ENCODE results near the gene ZNF628. TPM values are rescaled to one million over a fixed set of nuclear protein-coding genes. Genes with fewer than 3 reads are reported as not detected.
"Not testable (repeated sequence)": the region's sequence is repeated elsewhere in the genome, so short reads cannot be mapped to it uniquely, and the experiment has no call there.

ZNF628 gene
- total RNA-seq, 1 experiment from 2014 or later, result 12.3 TPM

DNA sequence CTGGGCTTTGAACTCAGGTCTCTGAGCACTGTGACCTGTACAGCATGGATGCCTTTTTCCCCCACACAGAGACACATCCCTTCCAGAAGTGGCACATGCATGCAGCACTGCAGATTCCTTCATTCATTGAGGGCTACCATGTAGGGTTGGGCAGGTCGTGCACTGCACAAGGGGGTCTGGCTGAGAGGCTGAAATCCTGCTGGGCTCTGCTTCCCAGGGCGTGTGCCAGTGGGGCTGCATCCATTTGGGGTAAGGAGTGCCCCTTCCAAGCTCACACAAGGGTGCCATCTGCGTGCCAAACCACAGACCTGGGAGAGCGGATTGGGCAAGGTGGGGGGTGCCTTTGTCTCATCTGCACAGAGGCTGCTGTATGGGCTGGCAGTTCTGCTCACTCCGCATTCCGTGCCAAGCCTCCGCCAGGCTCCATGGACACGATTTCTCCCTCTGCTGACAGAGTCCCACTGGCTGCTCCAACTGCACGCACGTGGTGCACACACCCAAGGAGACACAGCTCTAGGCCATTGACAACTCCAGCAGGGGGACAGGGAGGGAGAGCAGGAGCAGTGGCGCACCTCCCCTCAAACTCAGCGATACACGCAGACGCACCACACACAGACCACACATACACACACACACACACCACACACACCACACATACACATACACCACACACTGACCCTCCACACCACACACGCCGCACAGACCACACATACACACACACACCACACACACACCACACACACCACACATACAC, 28.8 kb upstream of the ZNF628 start:
- Mint-ChIP-seq H3K9me3 (ENCODE audit: unreplicated experiment) (no peaks in the 10 kb centered on the region), H3K4me3 (ENCODE audit: unreplicated experiment) (no peak overlapping the region), H3K4me1 (ENCODE audit: low read depth, unreplicated experiment) (no peaks in the 10 kb centered on the region), H3K27ac (ENCODE audit: unreplicated experiment) (no peak overlapping the region), H3K27me3 (ENCODE audit: insufficient read depth, unreplicated experiment) (peaks cover 35% of the 10 kb centered on the region), H3K36me3 (ENCODE audit: insufficient read depth, unreplicated experiment) (no peaks in the 10 kb centered on the region)
- ChIA-PET CTCF (interaction anchor here (0.7 to 1.3 kb wide), 4 partner anchors 11 to 65 kb away, joined by 3 to 4 read pairs (median 4); partner anchors contain the start of gene ISOC2), POLR2A (interaction anchor here (0.6 to 1.2 kb wide), 2 partner anchors 29 to 240 kb away, joined by 3 read pairs; no protein-coding TSS in a partner anchor)
- no TSS peak for BruUV-seq (replicated peaks)
- DNase-seq, result peak; percentile 57 to 78
- TF ChIP-seq, protein P1, sequence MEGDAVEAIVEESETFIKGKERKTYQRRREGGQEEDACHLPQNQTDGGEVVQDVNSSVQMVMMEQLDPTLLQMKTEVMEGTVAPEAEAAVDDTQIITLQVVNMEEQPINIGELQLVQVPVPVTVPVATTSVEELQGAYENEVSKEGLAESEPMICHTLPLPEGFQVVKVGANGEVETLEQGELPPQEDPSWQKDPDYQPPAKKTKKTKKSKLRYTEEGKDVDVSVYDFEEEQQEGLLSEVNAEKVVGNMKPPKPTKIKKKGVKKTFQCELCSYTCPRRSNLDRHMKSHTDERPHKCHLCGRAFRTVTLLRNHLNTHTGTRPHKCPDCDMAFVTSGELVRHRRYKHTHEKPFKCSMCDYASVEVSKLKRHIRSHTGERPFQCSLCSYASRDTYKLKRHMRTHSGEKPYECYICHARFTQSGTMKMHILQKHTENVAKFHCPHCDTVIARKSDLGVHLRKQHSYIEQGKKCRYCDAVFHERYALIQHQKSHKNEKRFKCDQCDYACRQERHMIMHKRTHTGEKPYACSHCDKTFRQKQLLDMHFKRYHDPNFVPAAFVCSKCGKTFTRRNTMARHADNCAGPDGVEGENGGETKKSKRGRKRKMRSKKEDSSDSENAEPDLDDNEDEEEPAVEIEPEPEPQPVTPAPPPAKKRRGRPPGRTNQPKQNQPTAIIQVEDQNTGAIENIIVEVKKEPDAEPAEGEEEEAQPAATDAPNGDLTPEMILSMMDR (IDR thresholded peaks at IDR 0.05; ENCODE audit: insufficient read depth in 1 of 2, low read depth in 1 of 2, low read length in 1 of 2, severe bottlenecking in 1 of 2, unreplicated experiment in 1 of 2), result no peak
- Histone ChIP-seq H3K36me3 (ENCODE audit: control insufficient read depth, insufficient read depth, low read length) (no peaks in the 10 kb centered on the region), H3K4me3 (ENCODE audit: low read depth, low read length) (no peak overlapping the region), H3K9me3 (no peaks in the 10 kb centered on the region), H3K27me3 (replicated peaks; ENCODE audit: control insufficient read depth, insufficient read depth, low read length) (peaks cover 7% of the 10 kb centered on the region), H3K4me1 (peaks cover 4% of the 10 kb centered on the region; the same call in 1 of the 2 replicates)
- intact Hi-C loops (cut with micrococcal nuclease; ENCODE audit: unreplicated experiment), result no loop called here

DNA sequence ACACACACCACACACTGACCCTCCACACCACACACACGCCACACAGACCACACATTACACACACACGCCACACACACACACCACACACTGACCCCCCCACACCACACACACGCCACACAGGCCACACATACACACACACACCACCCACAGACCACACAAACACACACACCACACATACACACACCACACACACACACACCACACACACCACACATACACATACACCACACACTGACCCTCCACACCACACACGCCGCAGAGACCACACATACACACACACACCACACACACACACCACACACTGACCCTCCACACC, 28.3 kb upstream of the ZNF628 start:
- CTCF ChIA-PET, result interaction anchor here (1.0 kb wide), 1 partner anchor 19 kb away, joined by 3 read pairs; no protein-coding TSS in a partner anchor
- DNase-seq; intact Hi-C loops (cut with micrococcal nuclease; ENCODE audit: unreplicated experiment); H3K27me3 ChIP-seq (replicated peaks; ENCODE audit: control insufficient read depth, insufficient read depth, low read length); H3K9me3 Mint-ChIP-seq (ENCODE audit: unreplicated experiment); H3K4me1 Mint-ChIP-seq (ENCODE audit: low read depth, unreplicated experiment); H3K36me3 Mint-ChIP-seq (ENCODE audit: insufficient read depth, unreplicated experiment); H3K27ac Mint-ChIP-seq (ENCODE audit: unreplicated experiment); H3K4me1 ChIP-seq; H3K4me3 ChIP-seq (ENCODE audit: low read depth, low read length); H3K4me3 Mint-ChIP-seq (ENCODE audit: unreplicated experiment); BruUV-seq (replicated peaks); H3K36me3 ChIP-seq (ENCODE audit: control insufficient read depth, insufficient read depth, low read length); H3K9me3 ChIP-seq: not testable (repeated sequence)
- POLR2A ChIA-PET, result interaction anchor here (0.6 kb wide), 1 partner anchor 29 kb away, joined by 3 read pairs; no protein-coding TSS in a partner anchor
- peaks cover 30% of the 10 kb centered on the region for H3K27me3 Mint-ChIP-seq (ENCODE audit: insufficient read depth, unreplicated experiment)

DNA sequence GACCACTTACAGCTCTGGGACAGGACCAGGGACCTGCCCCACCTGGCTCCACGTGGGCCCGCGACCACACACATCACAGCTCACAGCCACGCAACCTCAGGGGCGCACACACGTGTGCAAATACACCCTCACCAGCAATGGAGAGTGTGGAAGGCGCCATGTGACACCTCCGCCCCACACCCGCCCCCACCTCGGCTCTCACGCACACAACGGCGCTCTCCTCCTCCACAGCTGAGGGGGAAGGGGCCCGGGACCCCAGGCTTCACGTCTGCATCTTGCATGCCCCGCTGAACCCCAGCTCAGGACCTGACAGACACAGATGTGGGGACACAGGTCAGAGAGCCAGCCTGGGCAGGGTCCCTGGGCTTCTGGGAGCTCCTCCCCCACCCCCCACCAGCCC, 26.9 kb upstream of the ZNF628 start:
- TF ChIP-seq, protein P1 (IDR thresholded peaks at IDR 0.05; ENCODE audit: insufficient read depth in 1 of 2, low read depth in 1 of 2, low read length in 1 of 2, severe bottlenecking in 1 of 2, unreplicated experiment in 1 of 2), result no peak
- Histone ChIP-seq H3K4me1 (peaks cover 18% of the 10 kb centered on the region; the same call in 1 of the 2 replicates), H3K27me3 (replicated peaks; ENCODE audit: control insufficient read depth, insufficient read depth, low read length) (peaks cover 2% of the 10 kb centered on the region; the same call in 1 of the 2 replicates), H3K9me3 (no peaks in the 10 kb centered on the region), H3K36me3 (ENCODE audit: control insufficient read depth, insufficient read depth, low read length) (no peaks in the 10 kb centered on the region; the same call in 1 of the 2 replicates), H3K4me3 (ENCODE audit: low read depth, low read length) (no peak overlapping the region)
- peaks cover 24% of the 10 kb centered on the region for H3K27me3 Mint-ChIP-seq (ENCODE audit: insufficient read depth, unreplicated experiment)
- no peak for DNase-seq
- H3K9me3 Mint-ChIP-seq (ENCODE audit: unreplicated experiment), result no peaks in the 10 kb centered on the region
- ChIA-PET POLR2A (interaction anchor here (0.7 kb wide), 1 partner anchor 61 kb away, joined by 8 read pairs; no protein-coding TSS in a partner anchor), CTCF (no interaction called here)
- no peak overlapping the region for H3K4me3 Mint-ChIP-seq (ENCODE audit: unreplicated experiment)
- peaks cover 13% of the 10 kb centered on the region for H3K4me1 Mint-ChIP-seq (ENCODE audit: low read depth, unreplicated experiment)
- H3K36me3 Mint-ChIP-seq (ENCODE audit: insufficient read depth, unreplicated experiment), result no peaks in the 10 kb centered on the region
- BruUV-seq (replicated peaks), result no TSS peak
- intact Hi-C loops (cut with micrococcal nuclease; ENCODE audit: unreplicated experiment), result no loop called here
- H3K27ac Mint-ChIP-seq (ENCODE audit: unreplicated experiment), result no peak overlapping the region
